ENCODE results near the gene EME2.
"Not testable (repeated sequence)": the region's sequence is repeated elsewhere in the genome, so short reads cannot be mapped to it uniquely, and the experiment has no call there.

EME2 gene

GRCh38 chr16:1790611-1791255 is 18.1 kb downstream of the EME2 start:
- DNase-seq: no peak

GRCh38 chr16:1791256-1791942 is 18.8 kb downstream of the EME2 start:
- DNase-seq: no peak

GRCh38 chr16:1791943-1792812 is 19.6 kb downstream of the EME2 start:
- no peak for DNase-seq

- DNase-seq: no peak
Measured at GRCh38 chr16:1792836-1793577, 20.4 kb downstream of the EME2 start.

DNA sequence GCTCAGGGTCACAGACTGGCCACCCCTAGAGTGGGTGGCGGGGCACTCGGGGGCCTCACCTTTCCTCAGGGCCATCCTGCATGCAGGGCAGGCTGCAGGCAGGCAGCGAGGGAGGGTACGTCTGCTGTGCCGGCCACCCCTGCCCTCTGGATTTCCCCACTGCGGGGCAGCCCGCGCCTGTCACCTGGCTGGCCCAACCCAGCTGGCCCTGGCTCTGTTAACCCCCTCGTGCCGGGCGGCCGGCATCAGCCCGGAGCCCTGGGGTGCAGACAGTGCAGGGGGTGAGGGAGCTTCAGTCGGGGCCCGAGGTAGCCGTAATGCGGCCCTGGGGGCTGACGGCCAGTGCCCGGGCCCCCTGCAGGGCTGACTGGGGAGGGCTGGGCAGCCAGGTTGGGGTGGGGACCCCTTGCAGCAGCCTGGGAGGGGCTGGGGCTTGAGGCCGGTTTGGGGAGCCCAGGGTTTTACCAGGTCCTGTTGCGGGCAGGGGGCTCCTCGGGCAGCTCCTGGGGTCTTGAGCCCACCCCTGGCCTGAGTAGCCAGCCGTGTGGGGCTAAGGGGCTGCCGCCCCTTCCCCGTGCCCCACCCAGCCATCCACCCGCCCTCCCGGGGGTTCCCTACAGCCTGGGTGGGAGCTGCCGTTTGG is 21.1 kb downstream of the EME2 start, which contains the start of gene IGFALS:
IGFALS (minus strand) TSS at position 128 of the 643 bp plus-strand sequence; CDS start at position 75, 53 bp downstream.
- no peak for DNase-seq

DNA sequence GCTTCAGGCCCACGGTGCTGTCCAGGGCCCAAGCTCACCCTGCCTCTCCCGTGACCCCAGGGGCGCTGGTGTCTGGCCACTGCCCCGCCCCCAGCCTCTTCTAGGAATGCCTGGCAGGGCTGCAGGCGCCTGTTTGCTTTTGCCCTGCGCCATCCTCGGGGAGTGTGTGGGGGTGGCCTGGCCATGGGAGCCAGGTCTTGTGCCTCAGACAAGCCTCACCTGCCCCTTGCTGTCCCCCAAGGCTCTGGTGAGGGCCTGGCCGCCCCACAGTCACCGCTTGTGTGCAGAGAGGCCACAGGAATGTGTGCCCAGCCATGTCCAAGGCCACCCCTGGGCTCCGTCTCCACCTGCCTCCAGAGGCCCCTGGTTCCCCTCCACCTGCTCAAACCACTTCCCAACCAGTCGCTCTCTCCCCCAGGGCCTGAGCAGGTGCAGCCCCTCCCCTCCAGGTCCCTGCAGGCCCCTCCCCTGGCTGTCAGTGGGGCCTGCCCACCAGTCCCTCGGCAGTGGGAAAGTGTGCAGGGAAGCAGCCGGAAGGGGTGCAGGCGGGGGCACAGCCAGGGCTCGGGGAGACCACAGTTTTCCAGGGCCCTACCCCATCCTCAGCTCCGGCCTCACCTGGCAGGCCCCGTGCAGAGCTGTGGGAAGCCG is 21.7 kb downstream of the EME2 start:
- no peak for DNase-seq

- no peak for DNase-seq
Measured at GRCh38 chr16:1794908-1795666, 22.5 kb downstream of the EME2 start.

- DNase-seq: not testable (repeated sequence)
Measured at GRCh38 chr16:1799263-1799662, 26.7 kb downstream of the EME2 start.

DNA sequence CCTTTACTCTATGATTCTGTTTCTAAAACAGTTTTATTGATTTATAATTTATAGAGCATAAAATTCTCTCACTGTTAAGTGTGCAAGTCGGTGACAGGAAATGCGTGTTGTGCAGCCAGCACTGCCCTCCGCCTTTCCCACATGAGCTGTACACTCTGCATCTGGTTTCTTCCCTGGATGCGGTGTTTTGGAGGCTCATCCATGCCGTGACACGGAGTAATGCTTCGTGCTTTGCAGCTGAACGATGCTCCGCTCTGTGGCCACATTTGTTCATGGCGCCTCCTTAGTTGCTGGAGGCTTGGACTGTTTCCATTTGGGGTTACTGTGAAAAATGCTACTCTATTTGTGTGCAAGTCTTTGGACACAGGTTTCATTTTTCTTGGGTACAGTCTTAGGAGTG is 28.1 kb downstream of the EME2 start:
- no peak for DNase-seq

DNA sequence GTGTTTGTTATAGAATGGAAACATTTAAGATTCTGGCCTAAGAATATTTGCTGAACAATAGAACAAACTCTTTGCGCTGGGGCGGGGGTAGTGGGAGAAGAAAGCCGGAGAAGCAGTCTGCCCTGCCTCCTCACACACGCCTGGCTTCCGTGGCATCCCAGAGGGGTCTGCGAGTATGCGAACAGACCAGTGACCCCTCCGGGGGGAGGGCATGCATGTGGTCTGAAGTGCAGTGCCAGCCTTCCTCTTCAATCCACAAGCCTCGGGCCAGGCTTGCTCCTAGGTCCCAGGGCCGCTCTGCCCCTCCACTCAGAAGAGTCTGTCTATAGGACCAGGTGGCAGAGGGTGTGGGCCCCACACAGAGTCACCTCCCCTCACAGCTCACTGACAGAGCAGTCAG is 35.0 kb downstream of the EME2 start:
- no peak for DNase-seq

- DNase-seq: no peak
Measured at GRCh38 chr16:1808691-1809090, 36.1 kb downstream of the EME2 start.

- DNase-seq: no peak
Measured at GRCh38 chr16:1809281-1809801, 36.7 kb downstream of the EME2 start.

DNA sequence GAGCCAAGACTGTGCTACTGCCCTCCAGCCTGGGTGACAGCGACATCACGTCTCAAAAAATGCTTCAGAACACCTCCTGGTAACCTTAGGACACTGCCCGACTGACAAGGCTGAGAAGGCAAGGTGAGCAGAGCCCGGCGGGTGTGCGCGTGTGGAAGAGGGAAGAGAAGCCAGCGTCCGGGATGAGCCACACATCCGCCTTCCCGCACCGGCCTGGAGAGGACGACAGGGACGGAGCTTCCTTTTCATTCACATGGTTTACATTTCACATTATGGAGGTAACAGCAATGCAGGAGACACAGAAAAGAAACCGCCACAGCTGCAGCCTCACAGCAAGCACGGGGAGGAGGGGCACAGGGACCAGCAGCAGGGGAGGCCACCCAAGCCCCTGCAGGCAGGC is 37.5 kb downstream of the EME2 start:
- no peak for DNase-seq

- no peak for DNase-seq
Measured at GRCh38 chr16:1810536-1810935, 37.9 kb downstream of the EME2 start.

- peak in 40 of 56 donors; percentile 1 to 74 (median 42) for DNase-seq
Measured at GRCh38 chr16:1812732-1813163, 40.1 kb downstream of the EME2 start.

DNA sequence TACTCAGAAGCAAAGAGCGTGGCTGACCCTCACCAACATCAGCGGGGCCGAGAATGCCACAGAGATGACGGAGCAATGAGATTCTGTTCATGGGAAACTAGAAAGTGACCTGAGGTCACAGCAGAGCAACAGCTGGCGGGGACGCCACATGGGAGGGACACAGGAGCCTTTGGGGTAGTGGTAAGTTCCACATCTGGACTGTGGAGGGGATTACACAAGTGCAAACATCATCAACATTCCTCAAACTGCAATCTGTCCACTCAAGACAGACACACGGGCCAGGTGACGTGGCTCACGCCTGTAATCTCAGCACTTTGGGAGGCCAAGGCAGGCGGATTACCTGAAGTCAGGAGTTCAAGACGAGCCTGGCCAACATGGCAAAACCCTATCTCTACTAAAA is 42.9 kb downstream of the EME2 start:
- DNase-seq: no peak

DNA sequence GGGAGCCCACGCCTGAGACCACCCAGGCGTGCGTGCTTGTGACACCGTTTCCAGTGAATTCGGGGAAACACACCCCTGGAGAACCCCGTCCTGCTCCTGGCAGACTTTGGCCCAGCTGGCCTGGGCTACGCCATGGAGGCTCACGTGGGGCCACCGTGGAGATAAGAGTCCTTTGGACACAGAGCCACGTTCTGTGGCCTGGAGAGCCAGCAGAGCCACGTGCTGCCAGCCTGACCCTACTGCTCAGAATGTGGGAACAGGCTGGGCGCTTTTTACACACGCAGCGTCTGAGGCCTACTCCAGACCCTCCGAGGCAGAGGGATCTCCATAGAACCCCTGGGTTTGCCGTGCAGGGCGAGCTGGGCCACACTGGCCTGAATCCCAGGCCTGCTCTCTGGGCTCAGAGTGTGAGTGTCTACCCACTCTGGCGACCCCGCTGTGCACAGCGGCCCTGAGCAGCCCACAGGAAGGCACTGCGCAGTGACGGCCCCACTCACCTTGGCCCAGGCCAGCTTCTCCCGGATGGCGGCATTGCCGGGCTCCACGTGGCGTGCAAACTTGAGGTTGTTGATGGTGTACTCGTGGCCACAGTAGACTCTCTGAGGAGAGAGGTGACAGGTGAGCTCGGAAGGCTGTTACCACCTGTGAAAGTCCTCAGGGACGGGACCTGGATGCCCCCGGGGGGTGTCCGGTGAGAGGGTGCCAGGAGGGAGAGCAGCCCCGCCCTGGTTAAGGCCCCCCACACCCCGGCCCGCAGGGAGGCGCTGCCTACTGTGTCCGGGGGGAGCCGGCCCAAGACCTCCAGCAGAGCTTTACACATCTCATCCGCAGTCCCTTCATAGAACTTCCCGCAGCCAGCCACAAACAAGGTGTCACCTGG is 44.0 kb downstream of the EME2 start:
- no peak for DNase-seq

DNA sequence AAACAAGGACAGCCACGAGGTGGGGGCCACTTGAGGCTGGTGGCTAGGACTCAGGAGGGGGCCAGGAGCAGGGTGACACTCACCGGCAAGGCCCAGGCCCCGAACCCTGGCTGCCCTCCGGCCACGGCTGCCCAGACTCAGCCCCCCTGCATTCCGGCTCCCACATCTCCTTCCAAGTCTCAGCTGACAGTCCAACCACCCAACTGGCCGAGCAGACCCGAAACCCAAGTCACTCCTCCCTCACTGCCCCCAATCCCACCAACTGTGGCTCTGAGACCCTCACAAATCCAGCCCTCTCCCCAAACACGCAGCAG is 44.6 kb downstream of the EME2 start:
- DNase-seq: no peak

Measured in amygdala (tissue), 56 donors.